Measurements from ENCODE around the gene SEM1.

- TF ChIP-seq MYC (IDR thresholded peaks at IDR 0.05; ENCODE audit: borderline replicate concordance, low read length) (no peak), CTCF (IDR thresholded peaks at IDR 0.05) (no peak), RNF2 (IDR thresholded peaks at IDR 0.05; ENCODE audit: borderline replicate concordance, low read depth) (no peak), POLR2A (IDR thresholded peaks at IDR 0.05; ENCODE audit: low read length) (no peak), EHMT2 (IDR thresholded peaks at IDR 0.05; ENCODE audit: low read depth) (no peak), JUNB (IDR thresholded peaks at IDR 0.05) (no peak), ZSCAN20 (CRISPR knock-in tag; IDR thresholded peaks at IDR 0.05) (no peak), REST (IDR thresholded peaks at IDR 0.05) (no peak), CHD2 (IDR thresholded peaks at IDR 0.05; ENCODE audit: low read length, partially characterized antibody) (no peak)
Observed at GRCh38 chr7:96720843-96721242, 11.2 kb upstream of the SEM1 start.

Data from A549 (cell line).